Type B pancreatic cell (in vitro differentiated cells): ENCODE results near the gene CHCHD6. TPM values are rescaled to one million over a fixed set of nuclear protein-coding genes. Genes with fewer than 3 reads are reported as not detected.

Experiments used
- DNase-seq: peaks from one replicate; pipeline ENCODE4 v3.0.0; 2021; ENCODE audit warnings: mixed read lengths; ENCODE audit not compliant: unreplicated experiment; ENCODE audit errors: extremely low spot score
- H3K27ac Mint-ChIP-seq: 2 replicates; pipeline ENCODE4 v1.8.0; 2021; ENCODE audit warnings: mild to moderate bottlenecking, mixed read lengths
- H3K27me3 Mint-ChIP-seq: 2 replicates; pipeline ENCODE4 v1.8.0; 2021; ENCODE audit warnings: mixed read lengths
- H3K36me3 Mint-ChIP-seq: 2 replicates; pipeline ENCODE4 v1.8.0; 2021; ENCODE audit warnings: mixed read lengths
- H3K4me1 Mint-ChIP-seq: one replicate; pipeline ENCODE4 v1.8.0; 2021; ENCODE audit warnings: mixed read lengths; ENCODE audit not compliant: unreplicated experiment
- H3K4me3 Mint-ChIP-seq: 2 replicates; pipeline ENCODE4 v1.8.0; 2021; ENCODE audit warnings: mild to moderate bottlenecking, mixed read lengths
- H3K9me3 Mint-ChIP-seq: 2 replicates; pipeline ENCODE4 v1.8.0; 2021; ENCODE audit warnings: mixed read lengths
- total RNA-seq: library from RNA; stranded (reverse); gene quantifications from 2 replicates; pipeline ENCODE4 v1.2.1, GENCODE V29; 2021; ENCODE audit warnings: low replicate concordance
- TF ChIP-seq, protein P1 (sequence below): fragments of 200-600 bp; sonication (generic); conservative IDR thresholded peaks from 2 replicates; pipeline ENCODE4 v1.5.0; 2021; ENCODE audit warnings: antibody characterized with exemption, mild to moderate bottlenecking

Gene CHCHD6
- total RNA-seq, 1 donor from 2014 or later: 17.5 TPM

DNA sequence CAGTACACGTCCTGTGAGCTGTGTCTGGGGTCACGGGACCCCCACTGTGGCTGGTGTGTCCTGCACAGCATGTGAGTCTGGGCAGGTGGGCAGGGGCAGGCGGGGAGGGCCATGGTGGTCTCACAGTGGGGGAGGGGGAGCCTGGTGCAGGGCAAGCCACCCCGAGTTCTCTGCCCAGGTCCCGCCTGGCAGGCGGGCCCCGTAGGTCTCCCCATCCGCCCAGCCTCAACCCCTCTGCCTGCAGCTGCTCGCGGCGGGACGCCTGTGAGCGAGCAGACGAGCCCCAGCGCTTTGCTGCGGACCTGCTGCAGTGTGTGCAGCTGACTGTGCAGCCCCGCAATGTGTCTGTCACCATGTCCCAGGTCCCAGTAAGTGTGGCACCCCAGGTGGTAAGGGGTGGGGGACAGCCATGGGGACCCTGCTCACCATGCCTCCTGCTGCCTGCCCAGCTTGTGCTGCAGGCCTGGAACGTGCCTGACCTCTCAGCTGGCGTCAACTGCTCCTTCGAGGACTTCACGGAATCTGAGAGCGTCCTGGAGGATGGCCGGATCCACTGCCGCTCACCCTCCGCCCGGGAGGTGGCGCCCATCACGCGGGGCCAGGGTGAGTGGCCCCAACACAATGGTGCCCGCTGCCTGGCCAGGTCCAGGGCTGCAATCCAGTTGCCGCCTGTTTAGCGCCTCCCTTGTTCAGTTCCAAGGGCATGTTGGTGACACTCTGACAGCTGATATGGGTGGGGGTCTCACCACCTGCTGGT, 300.8 kb downstream of the CHCHD6 start:
- TF ChIP-seq, protein P1, sequence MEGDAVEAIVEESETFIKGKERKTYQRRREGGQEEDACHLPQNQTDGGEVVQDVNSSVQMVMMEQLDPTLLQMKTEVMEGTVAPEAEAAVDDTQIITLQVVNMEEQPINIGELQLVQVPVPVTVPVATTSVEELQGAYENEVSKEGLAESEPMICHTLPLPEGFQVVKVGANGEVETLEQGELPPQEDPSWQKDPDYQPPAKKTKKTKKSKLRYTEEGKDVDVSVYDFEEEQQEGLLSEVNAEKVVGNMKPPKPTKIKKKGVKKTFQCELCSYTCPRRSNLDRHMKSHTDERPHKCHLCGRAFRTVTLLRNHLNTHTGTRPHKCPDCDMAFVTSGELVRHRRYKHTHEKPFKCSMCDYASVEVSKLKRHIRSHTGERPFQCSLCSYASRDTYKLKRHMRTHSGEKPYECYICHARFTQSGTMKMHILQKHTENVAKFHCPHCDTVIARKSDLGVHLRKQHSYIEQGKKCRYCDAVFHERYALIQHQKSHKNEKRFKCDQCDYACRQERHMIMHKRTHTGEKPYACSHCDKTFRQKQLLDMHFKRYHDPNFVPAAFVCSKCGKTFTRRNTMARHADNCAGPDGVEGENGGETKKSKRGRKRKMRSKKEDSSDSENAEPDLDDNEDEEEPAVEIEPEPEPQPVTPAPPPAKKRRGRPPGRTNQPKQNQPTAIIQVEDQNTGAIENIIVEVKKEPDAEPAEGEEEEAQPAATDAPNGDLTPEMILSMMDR: no peak
- no peaks in the 10 kb centered on the region for H3K27me3 Mint-ChIP-seq
- DNase-seq: no peak
- no peak overlapping the region for H3K27ac Mint-ChIP-seq
- no peak overlapping the region for H3K4me3 Mint-ChIP-seq
- H3K9me3 Mint-ChIP-seq: no peaks in the 10 kb centered on the region
- no peaks in the 10 kb centered on the region for H3K36me3 Mint-ChIP-seq
- peaks cover 12% of the 10 kb centered on the region for H3K4me1 Mint-ChIP-seq

DNA sequence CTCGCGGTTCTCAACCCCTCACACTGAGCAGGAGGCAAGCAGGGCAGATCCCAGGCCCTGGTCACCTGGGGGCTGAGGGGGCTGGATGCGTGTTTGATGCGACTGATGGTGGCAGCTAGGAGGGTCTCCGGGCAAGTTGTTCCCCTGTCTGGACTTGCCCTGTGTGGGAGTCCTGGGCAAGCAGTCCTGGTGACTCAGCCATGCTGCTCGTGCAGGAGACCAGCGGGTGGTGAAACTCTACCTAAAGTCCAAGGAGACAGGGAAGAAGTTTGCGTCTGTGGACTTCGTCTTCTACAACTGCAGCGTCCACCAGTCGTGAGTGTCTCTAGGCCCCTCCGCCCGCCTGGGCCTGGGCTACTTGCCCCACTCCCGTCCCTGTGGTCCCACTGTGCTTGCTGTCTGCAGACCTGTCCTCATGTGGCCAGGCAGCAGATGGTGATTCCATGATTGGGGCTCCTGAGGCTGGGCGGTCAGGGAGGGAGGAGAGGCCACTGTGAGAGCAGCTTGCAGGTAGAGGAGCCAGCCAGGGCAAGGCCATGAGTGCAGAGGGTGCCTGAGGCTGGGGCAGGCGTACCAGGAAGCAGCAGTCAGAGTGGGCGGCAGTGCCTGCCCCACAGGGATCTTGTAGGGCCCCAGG, 301.9 kb downstream of the CHCHD6 start:
- TF ChIP-seq, protein P1: no peak
- Mint-ChIP-seq H3K36me3 (no peaks in the 10 kb centered on the region), H3K4me3 (no peak overlapping the region), H3K9me3 (no peaks in the 10 kb centered on the region), H3K27me3 (no peaks in the 10 kb centered on the region), H3K4me1 (peaks cover 12% of the 10 kb centered on the region), H3K27ac (no peak overlapping the region)
- no peak for DNase-seq

DNA sequence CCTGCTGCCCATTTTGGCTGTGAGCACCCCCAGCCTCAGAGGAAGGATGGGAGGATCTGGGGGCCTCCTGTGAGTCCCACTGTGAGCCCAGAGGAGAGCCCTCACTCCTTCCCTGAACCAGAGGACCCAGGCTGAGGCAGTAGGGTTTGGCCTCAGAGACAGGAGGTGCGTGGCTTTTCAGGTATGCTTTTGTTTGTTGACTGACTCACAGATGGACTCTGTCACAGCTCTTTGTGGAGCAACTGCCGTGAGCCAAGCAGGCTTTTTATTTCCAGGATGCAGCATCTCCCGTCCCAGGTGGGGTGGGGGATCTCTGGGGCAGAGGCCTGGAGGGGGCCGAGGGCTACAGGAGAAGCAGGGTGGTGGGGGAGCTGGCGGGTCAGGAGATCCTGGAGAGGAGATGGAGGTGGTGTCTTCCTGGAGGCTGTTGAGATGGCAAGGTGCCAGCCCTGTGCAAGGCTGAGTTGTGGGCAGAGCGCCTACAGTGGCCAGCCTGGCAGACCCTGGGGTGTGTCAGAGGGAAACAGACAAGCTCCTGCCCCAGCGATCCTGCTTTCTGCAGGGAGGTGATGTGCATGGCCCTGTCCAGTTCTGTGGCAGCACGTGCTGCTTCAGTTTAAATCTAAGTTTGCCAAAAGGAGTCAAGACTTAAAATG, 302.9 kb downstream of the CHCHD6 start:
- TF ChIP-seq, protein P1: no peak
- H3K36me3 Mint-ChIP-seq: no peaks in the 10 kb centered on the region
- no peak overlapping the region for H3K4me3 Mint-ChIP-seq
- no peaks in the 10 kb centered on the region for H3K9me3 Mint-ChIP-seq
- no peaks in the 10 kb centered on the region for H3K27me3 Mint-ChIP-seq
- no peak for DNase-seq
- H3K4me1 Mint-ChIP-seq: peaks cover 12% of the 10 kb centered on the region
- H3K27ac Mint-ChIP-seq: no peak overlapping the region

DNA sequence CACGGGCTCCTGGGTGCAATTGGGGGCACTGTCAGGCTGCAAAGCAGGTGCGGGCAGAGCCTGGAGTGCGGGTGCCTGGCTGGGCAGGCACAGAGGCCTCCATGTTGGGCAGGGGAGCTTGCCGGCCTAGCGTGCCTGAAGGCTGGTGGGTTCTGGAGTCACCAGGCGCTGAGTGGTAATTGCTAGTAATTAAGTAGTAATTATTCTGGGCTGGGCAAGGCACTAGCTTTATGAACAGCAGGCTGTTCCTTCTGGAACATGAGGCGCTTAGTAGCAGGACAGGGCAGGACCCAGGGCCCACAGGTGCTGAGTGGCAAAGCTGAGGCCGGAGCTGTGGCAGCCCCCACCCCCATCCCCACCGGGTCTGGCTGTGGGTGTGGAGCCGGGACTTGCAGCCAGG, 304.2 kb downstream of the CHCHD6 start:
- no peak for DNase-seq
- Mint-ChIP-seq H3K4me3 (no peak overlapping the region), H3K9me3 (no peaks in the 10 kb centered on the region), H3K36me3 (no peaks in the 10 kb centered on the region), H3K27me3 (no peaks in the 10 kb centered on the region), H3K27ac (no peak overlapping the region), H3K4me1 (peaks cover 4% of the 10 kb centered on the region)
- TF ChIP-seq, protein P1: no peak

DNA sequence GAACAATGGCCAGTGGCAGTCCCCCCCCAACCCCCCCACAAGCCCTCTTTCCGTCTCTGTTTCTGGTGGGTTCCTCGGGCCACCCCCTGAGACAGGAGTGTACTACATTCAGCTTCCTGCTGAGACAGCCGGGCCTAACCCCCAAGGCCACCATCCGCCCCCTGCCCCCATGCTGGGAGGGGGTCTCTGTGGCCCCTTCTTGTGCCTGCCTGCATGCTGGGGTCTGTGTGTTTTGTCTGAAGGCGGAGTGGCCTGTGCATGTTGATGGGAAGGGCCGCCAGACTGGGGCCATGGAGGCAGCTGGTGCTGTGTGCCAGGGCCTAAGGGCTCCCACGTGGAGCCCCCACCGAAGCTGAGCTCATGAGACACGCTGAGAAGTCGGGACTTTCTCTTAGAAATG, 305.5 kb downstream of the CHCHD6 start:
- H3K27me3 Mint-ChIP-seq: no peaks in the 10 kb centered on the region
- H3K27ac Mint-ChIP-seq: no peak overlapping the region
- TF ChIP-seq, protein P1: no peak
- H3K4me1 Mint-ChIP-seq: peaks cover 8% of the 10 kb centered on the region
- no peaks in the 10 kb centered on the region for H3K9me3 Mint-ChIP-seq
- no peak overlapping the region for H3K4me3 Mint-ChIP-seq
- DNase-seq: no peak
- no peaks in the 10 kb centered on the region for H3K36me3 Mint-ChIP-seq

Other genes with a start within 250 kb of the CHCHD6 start
- 29.0 and 30.0 TPM in 2 replicates for gene ZXDC, start 228.3 kb upstream of the CHCHD6 start, total RNA-seq
- not detected in 2 replicates for gene UROC1, start 186.5 kb upstream of the CHCHD6 start, total RNA-seq
- gene CHST13, start 180.1 kb upstream of the CHCHD6 start, total RNA-seq: 0.31 and 0.67 TPM in 2 replicates
- gene C3orf22, start 145.3 kb upstream of the CHCHD6 start, total RNA-seq: not detected in 2 replicates
- gene TXNRD3, start 49.1 kb upstream of the CHCHD6 start, total RNA-seq: 14.4 and 14.6 TPM in 2 replicates